ENCODE data around the gene VPS37B.
"Not testable (repeated sequence)": the region's sequence is repeated elsewhere in the genome, so short reads cannot be mapped to it uniquely, and the experiment has no call there.

Gene VPS37B

DNA sequence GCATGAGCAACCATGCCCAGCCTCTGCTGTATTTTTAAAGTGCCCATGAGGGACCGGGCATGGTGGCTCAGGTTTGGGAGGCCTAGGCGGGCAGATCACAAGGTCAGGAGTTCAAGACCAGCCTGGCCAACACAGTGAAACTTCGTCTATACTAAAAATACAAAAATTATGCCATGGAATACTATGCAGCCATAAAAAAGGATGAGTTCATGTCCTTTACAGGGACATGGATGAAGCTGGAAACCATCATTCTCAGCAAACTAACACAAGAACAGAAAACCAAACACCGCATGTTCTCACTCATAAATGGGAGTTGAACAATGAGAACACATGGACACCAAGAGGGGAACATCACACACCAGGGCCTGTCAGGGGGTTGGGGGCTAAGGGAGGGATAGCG is 9.3 kb upstream of the VPS37B start:
- not testable (repeated sequence) for DNase-seq

DNA sequence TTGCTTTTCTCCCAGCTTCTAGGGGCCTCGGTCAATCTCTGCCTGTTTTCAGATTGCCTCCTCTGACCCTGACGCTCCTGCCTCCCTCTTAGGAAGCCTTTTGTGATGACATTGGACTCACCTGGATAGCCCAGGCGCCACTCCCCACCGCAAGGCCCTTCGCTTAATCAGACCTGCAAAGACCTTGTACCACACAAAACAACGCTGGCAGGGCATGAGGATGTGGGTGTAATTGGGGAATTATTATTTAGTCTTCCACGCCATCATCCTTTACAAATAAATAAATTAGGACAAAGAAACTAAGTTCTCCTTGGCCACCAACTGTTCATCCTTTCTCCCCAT is 7.7 kb upstream of the VPS37B start:
- no peak for DNase-seq

GRCh38 chr12:122902854-122903692 is 7.1 kb upstream of the VPS37B start:
- DNase-seq = no peak

GRCh38 chr12:122899887-122900286 is 4.0 kb upstream of the VPS37B start:
- DNase-seq = no peak

DNA sequence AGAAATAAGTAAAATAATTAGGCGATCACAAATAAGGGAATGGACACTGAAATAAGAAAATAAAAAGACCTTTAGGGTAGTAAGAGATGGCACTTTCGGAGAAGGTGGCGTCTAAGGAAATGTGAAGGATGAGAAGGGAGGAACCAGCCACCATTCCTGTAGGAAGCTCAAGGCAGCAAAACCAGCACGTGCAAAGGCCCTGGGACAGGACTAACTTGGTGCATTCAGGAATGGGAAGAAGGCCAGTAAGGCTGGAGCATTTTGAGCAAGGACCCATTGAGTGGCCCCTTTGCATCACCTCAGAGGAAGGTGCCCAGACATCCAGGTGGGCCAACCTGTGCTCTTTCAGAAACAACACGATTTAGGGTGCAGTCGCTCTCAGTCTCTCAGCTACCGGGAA is 738 bp upstream of the VPS37B start:
- no peak for DNase-seq

DNA sequence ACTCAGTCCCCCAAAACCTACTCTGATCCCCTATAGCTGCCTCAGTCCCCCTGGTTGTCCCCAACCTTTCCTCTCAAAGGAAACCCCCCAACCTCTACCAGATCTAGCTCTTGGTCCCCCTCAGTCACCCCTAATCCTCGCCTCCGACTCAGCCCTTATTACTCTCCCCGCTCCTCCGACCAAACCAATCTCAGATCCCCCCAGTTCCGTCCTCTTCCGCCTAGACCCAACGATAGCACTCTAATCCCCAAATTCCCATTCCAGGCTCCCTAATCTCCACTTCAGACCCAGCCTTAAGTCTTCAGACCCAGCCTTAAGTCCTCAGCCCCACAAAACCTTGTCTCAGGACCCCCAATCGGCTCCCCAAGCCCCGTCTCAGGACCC is 612 bp downstream of the VPS37B start:
- no peak for DNase-seq

GRCh38 chr12:122894193-122895121 is 1.5 kb downstream of the VPS37B start:
- no peak for DNase-seq

GRCh38 chr12:122893208-122894153 is 2.4 kb downstream of the VPS37B start:
- DNase-seq = no peak

- not testable (repeated sequence) for DNase-seq
These were observed 3.2 kb downstream of the VPS37B start for GRCh38 chr12:122892724-122893123.

DNA sequence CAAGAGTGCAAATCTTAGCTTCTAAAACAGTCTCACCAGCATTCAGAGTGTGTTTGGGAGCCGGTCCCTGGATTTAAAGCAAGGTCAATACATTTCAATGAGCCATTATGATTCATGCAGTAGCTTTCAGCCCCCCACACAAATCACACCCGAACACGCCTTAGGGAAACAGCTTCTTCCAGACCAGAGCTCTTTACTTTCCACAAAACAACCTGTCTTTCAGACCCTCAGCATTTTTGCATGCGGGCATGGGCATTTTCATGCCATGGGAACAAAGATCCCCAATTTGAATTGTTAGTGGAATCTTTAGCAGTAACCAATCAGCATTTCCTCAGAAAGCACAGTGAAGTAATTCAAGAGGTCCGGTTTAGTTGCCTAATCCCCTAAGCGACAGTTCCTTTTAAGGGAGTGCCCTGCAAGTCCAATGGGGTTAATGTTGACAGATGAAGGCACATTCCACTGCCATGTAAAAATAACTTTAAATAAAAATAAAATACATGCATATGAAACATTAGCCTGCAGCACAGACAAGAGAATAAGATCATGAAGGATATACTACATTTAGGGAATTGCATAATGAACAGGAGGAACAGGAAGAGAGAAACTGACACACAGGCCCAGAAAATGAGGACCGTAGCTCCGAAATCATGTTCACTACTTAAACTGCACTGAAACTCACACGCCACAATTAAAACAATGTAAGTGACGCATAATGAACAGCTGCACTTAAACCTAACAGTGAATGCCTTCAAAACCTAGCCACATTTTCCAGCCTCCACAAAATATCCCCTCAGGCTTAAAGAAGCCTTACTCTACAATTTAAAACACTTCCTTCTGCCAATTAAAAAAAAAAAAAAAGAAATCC is 4.0 kb downstream of the VPS37B start:
- DNase-seq = no peak

DNA sequence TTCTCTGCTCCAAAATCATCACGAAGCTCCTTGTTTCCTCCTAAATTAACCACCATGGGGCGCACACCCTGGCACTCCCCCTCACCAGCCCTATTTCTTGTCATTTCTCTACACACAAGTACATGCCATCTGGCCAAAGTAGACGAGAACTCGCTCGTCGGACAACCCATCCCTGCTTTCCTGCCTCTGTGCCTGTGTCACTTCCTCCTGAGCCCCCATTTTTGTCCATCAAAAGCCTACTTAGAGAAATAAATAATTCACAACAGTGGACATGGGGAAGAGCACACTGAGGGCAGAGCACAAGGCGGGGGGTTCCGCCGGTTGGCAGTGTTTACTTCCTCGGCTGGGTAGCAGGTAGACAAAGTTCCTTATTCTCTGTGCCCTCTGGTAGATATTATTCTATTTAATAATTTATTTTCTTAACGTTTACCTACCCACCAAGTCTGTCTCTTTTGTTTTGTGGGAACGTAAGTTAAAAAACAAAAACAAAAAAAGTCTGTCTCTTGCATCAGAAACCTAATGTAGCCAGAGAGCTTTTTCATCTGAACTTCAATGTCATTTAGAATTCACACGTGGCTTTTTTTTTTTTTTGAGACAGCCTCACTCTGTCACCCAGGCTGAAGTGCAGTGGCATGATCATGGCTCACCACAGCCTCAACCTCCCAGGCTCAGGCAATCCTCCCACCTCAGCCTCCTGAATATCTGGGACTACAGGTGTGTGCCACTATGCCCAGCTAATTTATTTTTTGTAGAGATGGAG is 6.0 kb downstream of the VPS37B start:
- no peak for DNase-seq

DNA sequence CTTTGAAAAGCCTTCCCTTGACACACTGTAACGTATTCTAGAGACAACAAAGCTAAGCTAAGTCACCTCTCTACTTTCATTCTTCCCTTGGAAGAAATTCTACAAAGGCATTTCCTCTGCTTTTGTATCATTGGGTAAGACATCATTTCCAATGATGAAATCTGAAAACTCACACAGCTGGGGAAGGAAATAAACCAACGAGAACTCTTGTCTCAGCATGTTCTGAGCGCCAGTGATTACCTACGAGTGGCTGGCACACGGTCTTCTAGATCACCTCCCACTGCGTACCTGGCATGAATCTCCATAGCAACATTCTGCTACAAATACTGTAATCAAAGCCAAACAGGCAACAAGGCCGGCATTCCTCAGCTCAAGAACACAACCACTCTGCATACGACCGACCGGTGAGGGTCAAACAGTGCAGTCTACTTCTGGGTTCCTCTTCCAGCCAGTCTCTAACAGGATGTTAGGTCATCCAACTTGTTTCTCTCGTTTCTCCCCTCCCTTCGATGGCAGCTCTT is 7.6 kb downstream of the VPS37B start:
- no peak for DNase-seq

GRCh38 chr12:122887819-122888212 is 8.1 kb downstream of the VPS37B start:
- no peak for DNase-seq

DNA sequence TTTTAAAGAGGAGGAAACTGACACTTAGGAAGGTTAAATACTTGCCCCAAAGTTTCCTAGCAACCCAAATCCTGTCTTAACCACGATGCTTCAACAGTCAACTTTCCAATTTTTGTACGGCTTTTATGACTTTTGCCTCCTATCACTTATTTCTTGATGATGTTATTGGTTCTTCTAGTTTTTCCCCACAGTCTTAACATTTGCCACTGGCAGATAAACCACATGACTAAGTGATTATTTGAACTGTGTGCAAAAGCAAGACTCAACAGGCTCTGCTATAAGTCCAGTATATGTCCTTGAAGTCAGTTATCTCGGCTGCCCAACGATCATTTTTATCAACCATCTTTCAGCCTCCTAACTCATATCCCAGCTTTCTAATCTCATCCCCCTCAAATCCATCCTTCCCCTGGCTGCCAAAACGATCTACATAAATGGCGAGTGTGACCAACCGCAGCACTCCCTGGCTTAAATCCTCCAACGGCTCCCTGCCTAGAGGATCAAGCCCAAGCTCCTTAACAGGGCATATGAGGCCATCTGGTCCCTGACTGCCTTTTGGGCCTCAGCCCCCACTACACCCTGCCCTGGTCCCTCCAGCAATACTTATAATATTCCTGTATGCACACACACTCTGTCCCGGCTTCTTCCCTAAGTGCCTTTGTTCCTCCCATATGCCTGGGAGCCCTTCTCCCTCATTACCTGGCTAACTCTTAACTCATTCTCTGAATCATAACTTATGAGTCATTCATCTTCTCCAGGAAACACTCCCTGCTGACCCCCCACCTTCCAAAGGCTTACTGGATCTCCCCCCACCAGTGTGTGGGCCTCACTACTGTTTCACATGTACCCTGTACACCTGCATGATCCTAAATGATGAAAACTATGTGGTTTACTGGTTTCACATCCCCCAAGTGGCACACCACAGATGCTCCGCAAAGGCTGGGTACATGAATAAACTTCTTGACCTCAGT is 8.8 kb downstream of the VPS37B start:
- no peak for DNase-seq

GRCh38 chr12:122886161-122886560 is 9.8 kb downstream of the VPS37B start:
- DNase-seq = no peak

DNA sequence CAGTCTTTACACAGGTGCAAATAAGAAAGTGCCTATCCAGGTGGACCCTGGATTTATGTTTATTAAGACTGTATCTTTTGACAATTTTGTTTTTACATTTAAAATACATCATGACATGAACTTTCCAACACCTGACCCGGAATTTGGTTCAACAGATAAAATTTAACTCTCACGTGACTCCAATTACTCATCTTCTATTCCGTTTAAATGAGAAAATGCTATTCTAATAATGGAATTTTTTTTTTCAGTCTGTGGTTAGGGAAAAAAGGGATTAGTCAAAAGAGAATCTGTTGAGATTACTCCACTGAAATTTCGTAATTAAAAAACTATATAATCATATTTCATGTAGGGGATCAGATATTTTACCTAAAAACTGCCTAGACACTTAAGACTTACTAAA is 11.1 kb downstream of the VPS37B start:
- DNase-seq = no peak

GRCh38 chr12:122884091-122884826 is 11.7 kb downstream of the VPS37B start:
- no peak for DNase-seq

DNA sequence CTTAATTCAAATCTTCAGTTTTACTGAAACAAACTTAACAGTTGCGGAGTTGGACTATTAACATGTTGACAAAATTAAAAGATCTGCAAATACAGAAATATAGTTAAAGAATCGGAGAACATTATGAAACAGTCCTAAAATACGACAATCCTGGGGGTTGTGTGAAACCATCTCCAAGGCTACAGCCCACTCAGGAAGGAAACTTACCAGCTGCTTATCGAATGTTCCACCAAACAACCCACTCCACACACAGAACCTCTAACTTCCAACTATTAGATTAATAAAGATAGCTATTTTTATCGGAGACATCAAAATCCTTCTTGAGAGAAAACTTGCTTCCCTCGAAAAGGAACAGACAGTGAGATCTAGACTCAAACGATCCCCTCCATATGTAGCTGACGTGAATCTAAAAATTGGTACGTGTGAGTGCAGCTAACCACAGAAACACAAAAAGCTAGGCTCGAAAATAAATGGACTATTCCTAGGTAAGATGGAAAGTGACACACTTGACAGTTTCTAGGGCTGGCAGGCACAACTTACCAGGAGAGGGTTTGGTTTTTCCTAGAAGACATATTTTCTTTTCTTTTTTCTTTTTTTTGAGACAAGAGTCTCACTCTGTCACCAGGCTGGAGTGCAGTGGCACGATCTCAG is 12.9 kb downstream of the VPS37B start:
- no peak for DNase-seq
